SU-DHL-6 (cell line): ENCODE results near the gene PTGES.

Experiments
- H2AFZ ChIP-seq: fragments of 200-600 bp; sonication (generic); 2 replicates; pipeline ENCODE4 v1.6.1; 2014; ENCODE audit warnings: low read depth, mild to moderate bottlenecking, moderate library complexity, mixed read lengths, antibody characterized with exemption, low read length; ENCODE audit not compliant: severe bottlenecking
- H3F3A ChIP-seq: fragments of 200-600 bp; shearing (Covaris generic); 2 replicates; pipeline ENCODE4 v1.6.0; 2016; ENCODE audit warnings: antibody characterized with exemption, mild to moderate bottlenecking; ENCODE audit not compliant: insufficient read depth
- H3K27ac ChIP-seq: fragments of 200-600 bp; sonication (generic); 2 replicates; pipeline ENCODE4 v1.5.1; 2016; ENCODE audit warnings: low read depth, mild to moderate bottlenecking, low read length, moderate library complexity, mixed read lengths
- H3K27me3 ChIP-seq: fragments of 200-600 bp; sonication (generic), shearing (Covaris generic); 2 replicates; pipeline ENCODE4 v1.6.0; 2014; ENCODE audit warnings: mild to moderate bottlenecking, low read length
- H3K36me3 ChIP-seq: fragments of 200-600 bp; sonication (generic); 2 replicates; pipeline ENCODE4 v1.6.1; 2014; ENCODE audit warnings: mild to moderate bottlenecking, low read length, mixed read lengths
- H3K4me2 ChIP-seq: fragments of 300-600, 200-600 bp; shearing (Covaris generic), sonication (generic); 2 replicates; pipeline ENCODE4 v1.6.0; 2014; ENCODE audit warnings: low read length, low read depth, mild to moderate bottlenecking; ENCODE audit not compliant: poor library complexity, severe bottlenecking
- H3K4me3 ChIP-seq: fragments of 200-600 bp; sonication (generic); 2 replicates; pipeline ENCODE4 v1.5.1; 2014; ENCODE audit warnings: antibody characterized with exemption, low read length, mild to moderate bottlenecking, mixed read lengths; ENCODE audit not compliant: insufficient read depth, poor library complexity, severe bottlenecking
- H3K79me2 ChIP-seq: fragments of 200-600 bp; sonication (generic); 2 replicates; pipeline ENCODE4 v1.6.1; 2014; ENCODE audit warnings: mild to moderate bottlenecking, low read length, moderate library complexity; ENCODE audit not compliant: insufficient read depth
- H3K9ac ChIP-seq: fragments of 200-600 bp; sonication (generic); 2 replicates; pipeline ENCODE4 v1.7.0; 2014; ENCODE audit warnings: mild to moderate bottlenecking, low read length
- H3K9me2 ChIP-seq: fragments of 200-600 bp; sonication (generic); replicated peaks from 2 replicates; pipeline ENCODE4 v1.6.1; 2014; ENCODE audit warnings: low read length; ENCODE audit not compliant: insufficient read depth
- H3K9me3 ChIP-seq: fragments of 200-600 bp; sonication (generic); 2 replicates; pipeline ENCODE4 v1.6.1; 2014; ENCODE audit warnings: low read length, mixed read lengths; ENCODE audit not compliant: insufficient read depth
- H4K20me1 ChIP-seq: fragments of 200-600 bp; sonication (generic); 2 replicates; pipeline ENCODE4 v1.6.1; 2014; ENCODE audit warnings: low read depth, mild to moderate bottlenecking, antibody characterized with exemption, low read length, moderate library complexity, mixed read lengths
- EZH2phosphoT487 ChIP-seq: fragments of 200-600 bp; sonication (generic), shearing (Covaris generic); conservative IDR thresholded peaks from 2 replicates; pipeline ENCODE4 v1.6.1; 2018; ENCODE audit warnings: mild to moderate bottlenecking, antibody characterized with exemption, low read length, moderate library complexity, mixed read lengths
- TF ChIP-seq, protein P1 (sequence below): fragments of 200-600 bp; sonication (generic); IDR thresholded peaks from one replicate; pipeline ENCODE4 v1.5.1; 2017; ENCODE audit warnings: antibody characterized with exemption, mild to moderate bottlenecking, low read length, moderate library complexity; ENCODE audit not compliant: insufficient read depth, poor library complexity, severe bottlenecking

Gene PTGES

GRCh38 chr9:129779560-129780190 is 26.8 kb upstream of the PTGES start:
- no peaks in the 10 kb centered on the region for H4K20me1 ChIP-seq

DNA sequence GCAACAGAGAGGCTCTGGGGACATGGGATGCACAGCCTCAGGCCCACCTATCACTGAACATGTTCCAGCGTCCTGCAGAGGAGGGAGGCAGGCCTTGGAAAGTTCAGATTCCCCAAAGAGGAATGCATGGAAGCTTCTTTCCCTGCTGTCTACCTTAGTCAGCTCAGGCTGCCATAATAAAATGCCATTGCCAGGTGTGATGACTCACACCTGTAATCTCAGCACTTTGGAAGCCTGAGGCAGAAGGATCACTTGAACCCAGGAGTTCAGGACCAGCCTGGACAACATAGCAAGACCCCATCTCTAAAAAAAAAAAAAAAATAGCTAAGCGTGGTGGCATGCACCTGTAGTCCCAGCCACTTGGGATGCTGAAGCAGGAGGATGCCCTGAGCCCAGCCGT is 25.6 kb upstream of the PTGES start:
- no peak overlapping the region for H3K4me2 ChIP-seq
- no peaks in the 10 kb centered on the region for H3K9me3 ChIP-seq

More at GRCh38 chr9:129779560-129780190, 26.8 kb upstream of the PTGES start:
- no peak overlapping the region for H2AFZ ChIP-seq
- H3K79me2 ChIP-seq: no peaks in the 10 kb centered on the region
- H3F3A ChIP-seq: no peaks in the 10 kb centered on the region
- H3K4me2 ChIP-seq: no peak overlapping the region
- H3K27ac ChIP-seq: no peak overlapping the region
- TF ChIP-seq, protein P1, sequence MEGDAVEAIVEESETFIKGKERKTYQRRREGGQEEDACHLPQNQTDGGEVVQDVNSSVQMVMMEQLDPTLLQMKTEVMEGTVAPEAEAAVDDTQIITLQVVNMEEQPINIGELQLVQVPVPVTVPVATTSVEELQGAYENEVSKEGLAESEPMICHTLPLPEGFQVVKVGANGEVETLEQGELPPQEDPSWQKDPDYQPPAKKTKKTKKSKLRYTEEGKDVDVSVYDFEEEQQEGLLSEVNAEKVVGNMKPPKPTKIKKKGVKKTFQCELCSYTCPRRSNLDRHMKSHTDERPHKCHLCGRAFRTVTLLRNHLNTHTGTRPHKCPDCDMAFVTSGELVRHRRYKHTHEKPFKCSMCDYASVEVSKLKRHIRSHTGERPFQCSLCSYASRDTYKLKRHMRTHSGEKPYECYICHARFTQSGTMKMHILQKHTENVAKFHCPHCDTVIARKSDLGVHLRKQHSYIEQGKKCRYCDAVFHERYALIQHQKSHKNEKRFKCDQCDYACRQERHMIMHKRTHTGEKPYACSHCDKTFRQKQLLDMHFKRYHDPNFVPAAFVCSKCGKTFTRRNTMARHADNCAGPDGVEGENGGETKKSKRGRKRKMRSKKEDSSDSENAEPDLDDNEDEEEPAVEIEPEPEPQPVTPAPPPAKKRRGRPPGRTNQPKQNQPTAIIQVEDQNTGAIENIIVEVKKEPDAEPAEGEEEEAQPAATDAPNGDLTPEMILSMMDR: no peak
- no peak for TF ChIP-seq EZH2phosphoT487
- H3K4me3 ChIP-seq: no peak overlapping the region
- no peaks in the 10 kb centered on the region; the same call in 1 of the 2 replicates for H3K27me3 ChIP-seq
- H3K36me3 ChIP-seq: no peaks in the 10 kb centered on the region
- no peaks in the 10 kb centered on the region for H3K9me3 ChIP-seq
- H3K9me2 ChIP-seq: no peaks in the 10 kb centered on the region
- H3K9ac ChIP-seq: no peak overlapping the region

GRCh38 chr9:129777769-129778130 is 24.9 kb upstream of the PTGES start:
- no peaks in the 10 kb centered on the region for H3F3A ChIP-seq
- H4K20me1 ChIP-seq: no peaks in the 10 kb centered on the region
- H3K79me2 ChIP-seq: no peaks in the 10 kb centered on the region
- H3K4me2 ChIP-seq: no peak overlapping the region
- no peak overlapping the region for H2AFZ ChIP-seq
- H3K9me3 ChIP-seq: no peaks in the 10 kb centered on the region
- no peaks in the 10 kb centered on the region for H3K36me3 ChIP-seq
- H3K9me2 ChIP-seq: no peaks in the 10 kb centered on the region
- no peak overlapping the region for H3K27ac ChIP-seq
- no peak overlapping the region for H3K4me3 ChIP-seq
- H3K27me3 ChIP-seq: no peaks in the 10 kb centered on the region; the same call in 1 of the 2 replicates
- H3K9ac ChIP-seq: no peak overlapping the region
- TF ChIP-seq, protein P1: no peak
- no peak for TF ChIP-seq EZH2phosphoT487

More for the DNA sequence above, 25.6 kb upstream of the PTGES start:
- Histone ChIP-seq H3K4me3 (no peak overlapping the region), H3K79me2 (no peaks in the 10 kb centered on the region), H2AFZ (no peak overlapping the region), H3K9me2 (no peaks in the 10 kb centered on the region), H3K36me3 (no peaks in the 10 kb centered on the region), H3F3A (no peaks in the 10 kb centered on the region), H4K20me1 (no peaks in the 10 kb centered on the region), H3K27ac (no peak overlapping the region), H3K9ac (no peak overlapping the region), H3K27me3 (no peaks in the 10 kb centered on the region; the same call in 1 of the 2 replicates)
- TF ChIP-seq, protein P1: no peak
- TF ChIP-seq EZH2phosphoT487: no peak
